Adrenal gland (tissue), 12 donors: ENCODE measurements around the gene UBQLN3. TPM values are rescaled to one million over a fixed set of nuclear protein-coding genes. Genes with fewer than 3 reads are reported as not detected.

ENCODE experiments used
- DNase-seq, 7 donors: peaks; one replicate each; pipeline ENCODE4 v3.0.0-alpha.2; 2019 to 2020
- H3K27ac ChIP-seq, 5 donors: fragments of 200-600 bp; sonication (generic) in 4 of 5; 1 replicate in 3 of 5; 2 replicates in 2 of 5; pipeline versions ENCODE4 v1.5.1 to v1.8.0; 2016 to 2020; ENCODE audit warnings: mild to moderate bottlenecking in 1 of 5
- H3K27me3 ChIP-seq: fragments of 200-600 bp; 2 replicates; pipeline ENCODE4 v1.8.0; 2021
- H3K36me3 ChIP-seq, 2 donors: fragments of 200-600 bp; replicated peaks in 1 of 2; 1 replicate in 1 of 2; 2 replicates in 1 of 2; pipeline versions ENCODE4 v1.5.1 to v1.8.0; 2018 to 2022
- H3K4me1 ChIP-seq, 2 donors: fragments of 200-600 bp; replicated peaks in 1 of 2; 1 replicate in 1 of 2; 2 replicates in 1 of 2; pipeline versions ENCODE4 v1.5.1 to v1.8.0; 2018 to 2021
- H3K4me3 ChIP-seq, 4 donors: fragments of 200-600 bp; sonication (generic) in 3 of 4; one replicate each; pipeline ENCODE4 v1.5.1; 2016 to 2018
- H3K9me3 ChIP-seq, 3 donors: fragments of 200-600 bp; sonication (generic) in 1 of 3; replicated peaks in 1 of 3; 1 replicate in 2 of 3; 2 replicates in 1 of 3; pipeline versions ENCODE4 v1.5.1 to v1.8.0; 2016 to 2021
- CTCF ChIP-seq, 6 experiments: fragments of 450-650 bp in 4 of 6; fragments of 200-600 bp in 2 of 6; sonication (generic) in 1 of 6; IDR thresholded peaks; 1 replicate in 5 of 6; 2 replicates in 1 of 6; pipeline versions ENCODE4 v1.5.1 to v1.8.0; 2016 to 2021; ENCODE audit warnings: antibody characterized with exemption in 6 of 6, mild to moderate bottlenecking in 2 of 6, moderate library complexity in 1 of 6
- POLR2A ChIP-seq, 2 donors: fragments of 450-650 bp; IDR thresholded peaks; one replicate each; pipeline ENCODE4 v1.6.1; 2017; ENCODE audit warnings: antibody characterized with exemption in 2 of 2, mild to moderate bottlenecking in 2 of 2, moderate library complexity in 1 of 2
- WGBS, 4 donors: extraction: QIAGEN DNeasy Blood & Tissue Kit in 2 of 4; methylation state at CpG; one replicate each; pipeline versions ENCODE4 v1.1.5 to v1.1.7; 2013 to 2017; 5-methylcytosine and 5-hydroxymethylcytosine counted together
- intact Hi-C, 2 donors: fragments of 100-400 bp; cut with DNase I; formaldehyde crosslinking; loops; one replicate each; pipeline versions ENCODE4 v1.14.1 to v1.15.0; 2022 to 2023
- polyA plus RNA-seq, 3 donors: library from polyadenylated mRNA; stranded (reverse); fragments of 200-250 nt in 2 of 3; fragments of 350-450 nt in 1 of 3; fragmentation: Illumina TruSeq in 1 of 3; extraction: RNeasy Lipid Tissue Mini Kit (QIAGEN cat#74804) in 1 of 3; gene quantifications; one replicate each; pipeline ENCODE4 v1.2.3, GENCODE V29; 2013 to 2014
- total RNA-seq, 9 donors: library from RNA; depleted of rRNA in 4 of 9; stranded (reverse); fragments of >200 nt in 4 of 9; fragments of 120-200 nt in 1 of 9; fragmentation: NEBNext Ultra II Directional in 1 of 9; extraction: Animal tissue kit (Norgen Biotek cat#: 25700) in 1 of 9; gene quantifications; one replicate each; pipeline versions ENCODE4 v1.1.0 to v1.2.4, GENCODE V29; 2013 to 2023
- donor health status: healthy with polysubstance abuse.
- donor health status: Bipolar disorder and iron deficiency.
- donor health status: DM: yes; HTN: yes; CAD: no.
- donor health status: DM: no; HTN: no; CAD: no.
- donor health status: DM: no; HTN: no; CAD: no.
- donor health status: DM: yes; HTN: yes; CAD: no.

The UBQLN3 gene
- total and polyA plus RNA-seq, 12 donors, result 0.25 to 0.67 (median 0.48) TPM; not detected in 6

- intact Hi-C loops, result no loop called here
Measured at GRCh38 chr11:5467527-5467926, 42.2 kb downstream of the UBQLN3 start.

GRCh38 chr11:5460983-5461621 is 48.7 kb downstream of the UBQLN3 start:
- Histone ChIP-seq H3K4me1 (no peaks in the 10 kb centered on the region), H3K27me3 (no peaks in the 10 kb centered on the region), H3K9me3 (no peaks in the 10 kb centered on the region), H3K27ac (no peak overlapping the region), H3K36me3 (no peaks in the 10 kb centered on the region), H3K4me3 (no peak overlapping the region)
- WGBS, 4 donors, result 73 to 90% (median 86%) methylated on average over 4 to 14 of the region's 14 CpGs
- no peak for DNase-seq
- intact Hi-C loops, result no loop called here
- TF ChIP-seq CTCF (IDR thresholded peaks at IDR 0.05) (no peak), POLR2A (IDR thresholded peaks at IDR 0.05) (no peak)

More at GRCh38 chr11:5467527-5467926, 42.2 kb downstream of the UBQLN3 start:
- Histone ChIP-seq H3K4me3 (no peak overlapping the region), H3K27me3 (no peaks in the 10 kb centered on the region), H3K27ac (no peak overlapping the region), H3K4me1 (no peaks in the 10 kb centered on the region), H3K9me3 (no peaks in the 10 kb centered on the region), H3K36me3 (no peaks in the 10 kb centered on the region)
- DNase-seq, result no peak
- TF ChIP-seq POLR2A (IDR thresholded peaks at IDR 0.05) (no peak), CTCF (IDR thresholded peaks at IDR 0.05) (no peak)
- 31 to 54% (median 41%) methylated on average over 2 of the region's 2 CpGs for WGBS, 4 donors

Other genes starting within 250 kb of the UBQLN3 start
- gene HBE1, start 240.0 kb downstream of the UBQLN3 start, total RNA-seq, result 10 to 100 TPM in 1 of 9 donors, 1 to 10 TPM in 2, not detected in 6; 3.6 to 42.8 (median 3.7) TPM
- under 1 TPM in 2 of 3 donors, not detected in 1; 0.16 to 0.24 TPM for gene HBE1, start 240.0 kb downstream of the UBQLN3 start, polyA plus RNA-seq
- under 1 TPM in 3 of 9 donors, not detected in 6; 0.28 to 0.78 (median 0.34) TPM for gene OR51B4, start 208.0 kb downstream of the UBQLN3 start, total RNA-seq
- not detected for gene OR51B4, start 208.0 kb downstream of the UBQLN3 start, polyA plus RNA-seq
- 1 to 10 TPM in 1 of 9 donors, under 1 TPM in 1, not detected in 7; 0.33 to 1.3 TPM for gene OR51B2, start 185.7 kb downstream of the UBQLN3 start, total RNA-seq
- not detected for gene OR51B2, start 185.7 kb downstream of the UBQLN3 start, polyA plus RNA-seq
- 1 to 10 TPM in 1 of 9 donors, under 1 TPM in 5, not detected in 3; 0.32 to 2.9 (median 0.53) TPM for gene OR51B5, start 166.4 kb downstream of the UBQLN3 start, total RNA-seq
- gene OR51B5, start 166.4 kb downstream of the UBQLN3 start, polyA plus RNA-seq, result under 1 TPM in 2 of 3 donors, not detected in 1; 0.16 TPM
- gene OR51B6, start 158.4 kb downstream of the UBQLN3 start, total RNA-seq, result not detected
- gene OR51B6, start 158.4 kb downstream of the UBQLN3 start, polyA plus RNA-seq, result not detected
- gene OR51M1, start 126.1 kb downstream of the UBQLN3 start, total RNA-seq, result not detected
- not detected for gene OR51M1, start 126.1 kb downstream of the UBQLN3 start, polyA plus RNA-seq
- gene OR51Q1, start 87.8 kb downstream of the UBQLN3 start, total RNA-seq, result not detected
- not detected for gene OR51Q1, start 87.8 kb downstream of the UBQLN3 start, polyA plus RNA-seq
- under 1 TPM in 3 of 9 donors, not detected in 6; 0.34 to 0.94 (median 0.61) TPM for gene OR51I1, start 68.4 kb downstream of the UBQLN3 start, total RNA-seq
- not detected for gene OR51I1, start 68.4 kb downstream of the UBQLN3 start, polyA plus RNA-seq
- not detected for gene OR51I2, start 60.6 kb downstream of the UBQLN3 start, total RNA-seq
- gene OR51I2, start 60.6 kb downstream of the UBQLN3 start, polyA plus RNA-seq, result not detected
- not detected for gene OR52D1, start 21.3 kb downstream of the UBQLN3 start, total RNA-seq
- not detected for gene OR52D1, start 21.3 kb downstream of the UBQLN3 start, polyA plus RNA-seq
- gene UBQLNL, start 6.7 kb upstream of the UBQLN3 start, total RNA-seq, result 1 to 10 TPM in 3 of 9 donors, under 1 TPM in 5, not detected in 1; 0.29 to 1.4 (median 0.65) TPM
- gene UBQLNL, start 6.7 kb upstream of the UBQLN3 start, polyA plus RNA-seq, result 1 to 10 TPM in 2 of 3 donors, under 1 TPM in 1; 0.26 to 1.1 (median 1.0) TPM
- 1 to 10 TPM in 2 of 9 donors, under 1 TPM in 2, not detected in 5; 0.22 to 1.6 (median 0.69) TPM for gene OR52H1, start 38.6 kb upstream of the UBQLN3 start, total RNA-seq
- not detected for gene OR52H1, start 38.6 kb upstream of the UBQLN3 start, polyA plus RNA-seq
- gene OR52B6, start 70.9 kb upstream of the UBQLN3 start, total RNA-seq, result not detected
- not detected for gene OR52B6, start 70.9 kb upstream of the UBQLN3 start, polyA plus RNA-seq
- 10 to 100 TPM in 1 of 9 donors, 1 to 10 TPM in 8; 2.9 to 29.3 (median 5.3) TPM for gene TRIM6, start 86.7 kb upstream of the UBQLN3 start, total RNA-seq
- gene TRIM6, start 86.7 kb upstream of the UBQLN3 start, polyA plus RNA-seq, result 1 to 10 TPM; 2.3 to 6.0 (median 3.6) TPM
- 10 to 100 TPM in 7 of 9 donors, 1 to 10 TPM in 2; 5.9 to 22.1 (median 12.0) TPM for gene TRIM34, start 115.0 kb upstream of the UBQLN3 start, total RNA-seq
- 10 to 100 TPM in 1 of 3 donors, 1 to 10 TPM in 2; 5.0 to 11.2 (median 7.6) TPM for gene TRIM34, start 115.0 kb upstream of the UBQLN3 start, polyA plus RNA-seq
- 10 to 100 TPM; 23.1 to 36.4 (median 31.5) TPM for gene TRIM5, start 175.1 kb upstream of the UBQLN3 start, total RNA-seq
- gene TRIM5, start 175.1 kb upstream of the UBQLN3 start, polyA plus RNA-seq, result 10 to 100 TPM in 2 of 3 donors, 1 to 10 TPM in 1; 8.2 to 33.5 (median 12.6) TPM
- gene TRIM22, start 179.8 kb upstream of the UBQLN3 start, total RNA-seq, result 10 to 100 TPM in 8 of 9 donors, 1 to 10 TPM in 1; 5.1 to 71.8 (median 27.2) TPM
- 10 to 100 TPM; 15.7 to 23.2 (median 18.0) TPM for gene TRIM22, start 179.8 kb upstream of the UBQLN3 start, polyA plus RNA-seq
- gene OR56B1, start 226.5 kb upstream of the UBQLN3 start, total RNA-seq, result not detected
- gene OR56B1, start 226.5 kb upstream of the UBQLN3 start, polyA plus RNA-seq, result not detected
- not detected for gene OR52N4, start 244.3 kb upstream of the UBQLN3 start, total RNA-seq
- gene OR52N4, start 244.3 kb upstream of the UBQLN3 start, polyA plus RNA-seq, result under 1 TPM in 2 of 3 donors, not detected in 1; 0.11 to 0.37 TPM